Cardiac muscle cell (in vitro differentiated cells and primary cell): ENCODE results near the gene TWIST2. TPM values are rescaled to one million over a fixed set of nuclear protein-coding genes. Genes with fewer than 3 reads are reported as not detected.

Source experiments
- DNase-seq, 2 donors: peaks; one replicate each; pipeline versions ENCODE4 v3.0.0 to v3.0.0-alpha.2; 2010 to 2017; ENCODE audit warnings: low read depth in 1 of 2, low spot score in 1 of 2
- H3K27ac ChIP-seq: fragments of 200-600 bp; sonication (generic); 2 replicates; pipeline ENCODE4 v1.5.1; 2016
- H3K27me3 ChIP-seq: fragments of 200-600 bp; sonication (generic); 2 replicates; pipeline ENCODE4 v1.6.0; 2016; ENCODE audit warnings: control low read depth
- H3K36me3 ChIP-seq: fragments of 200-600 bp; sonication (generic); 2 replicates; pipeline ENCODE4 v1.5.1; 2016; ENCODE audit warnings: control low read depth
- H3K4me1 ChIP-seq: fragments of 200-600 bp; sonication (generic); 2 replicates; pipeline ENCODE4 v1.8.1; 2017; ENCODE audit warnings: low read depth, mild to moderate bottlenecking, mixed run types
- H3K4me3 ChIP-seq: fragments of 200-600 bp; sonication (generic); 2 replicates; pipeline ENCODE4 v1.5.1; 2016; ENCODE audit warnings: mild to moderate bottlenecking
- H3K9me3 ChIP-seq: fragments of 200-600 bp; sonication (generic); 2 replicates; pipeline ENCODE4 v1.5.1; 2017; ENCODE audit warnings: low read depth, mild to moderate bottlenecking, control low read depth
- CTCF ChIP-seq: IDR thresholded peaks from 2 replicates; pipeline ENCODE4 v1.5.1; 2012; ENCODE audit warnings: low read depth, mild to moderate bottlenecking, low read length
- polyA plus RNA-seq: library from polyadenylated mRNA; unstranded; fragments of >200 nt; fragmentation: Nextera tagmentation; extraction: Ambion mirVana; gene quantifications from 2 replicates; pipeline ENCODE4 v1.2.1, GENCODE V29; 2016
- total RNA-seq: library from RNA; depleted of rRNA; stranded (reverse); fragments of >200 nt; gene quantifications from 2 replicates; pipeline ENCODE4 v1.2.3, GENCODE V29; 2016

Gene TWIST2
- total and polyA plus RNA-seq, 2 experiments from 2014 or later: not detected

- Histone ChIP-seq H3K36me3 (no peaks in the 10 kb centered on the region), H3K9me3 (no peaks in the 10 kb centered on the region), H3K27me3 (no peaks in the 10 kb centered on the region), H3K27ac (no peak overlapping the region), H3K4me1 (no peaks in the 10 kb centered on the region), H3K4me3 (no peak overlapping the region)
- DNase-seq: peak in 1 of 2 donors; percentile 87
- no peak for TF ChIP-seq CTCF
These were observed 61.4 kb downstream of the TWIST2 start for GRCh38 chr2:238908960-238909951.

GRCh38 chr2:238910751-238911351 lies 63.0 kb downstream of the TWIST2 start:
- no peak for TF ChIP-seq CTCF
- Histone ChIP-seq H3K27me3 (no peaks in the 10 kb centered on the region), H3K4me3 (no peak overlapping the region), H3K4me1 (no peaks in the 10 kb centered on the region), H3K9me3 (no peaks in the 10 kb centered on the region), H3K36me3 (no peaks in the 10 kb centered on the region), H3K27ac (no peak overlapping the region)
- DNase-seq: no peak

- Histone ChIP-seq H3K4me1 (no peaks in the 10 kb centered on the region), H3K4me3 (no peak overlapping the region), H3K9me3 (no peaks in the 10 kb centered on the region), H3K27ac (no peak overlapping the region), H3K27me3 (no peaks in the 10 kb centered on the region), H3K36me3 (no peaks in the 10 kb centered on the region)
- TF ChIP-seq CTCF: no peak
- DNase-seq: no peak
These were observed 63.7 kb downstream of the TWIST2 start for GRCh38 chr2:238911376-238912227.

GRCh38 chr2:238912228-238912915 lies 64.5 kb downstream of the TWIST2 start:
- Histone ChIP-seq H3K36me3 (no peaks in the 10 kb centered on the region), H3K4me1 (no peaks in the 10 kb centered on the region), H3K9me3 (no peaks in the 10 kb centered on the region), H3K4me3 (no peak overlapping the region), H3K27ac (no peak overlapping the region), H3K27me3 (no peaks in the 10 kb centered on the region)
- TF ChIP-seq CTCF: no peak
- DNase-seq: no peak
